Measurements from ENCODE around the gene RAD21L1. TPM values are rescaled to one million over a fixed set of nuclear protein-coding genes. Genes with fewer than 3 reads are reported as not detected.

RAD21L1 gene
- total and polyA plus RNA-seq, 2 donors (not counting 3 experiments of a cell fraction or from before 2014, with no cell fraction given): 0.06 TPM; not detected in 1

- no peak for FAIRE-seq
- no peaks in the 10 kb centered on the region for H3K9me3 ChIP-seq (replicated peaks; ENCODE audit: control insufficient read depth, insufficient read depth, low read length)
- BruUV-seq (replicated peaks): no TSS peak
- no peak for DNase-seq (ENCODE audit: low read depth, low spot score)
- intact Hi-C loops (cut with micrococcal nuclease): loop anchor here (1.0 to 10.0 kb wide), 4 partner anchors 66 to 366 kb away; partner anchors contain the start of gene PSMF1
- peak within 1 kb of the TSS; percentile 12 for H3K4me2 ChIP-seq (ENCODE audit: insufficient read depth, low read length)
- dilution Hi-C loops (cut with MboI; ENCODE audit: extremely low pct_ligation_motif_present, low sequenced_read_pairs): no loop called here
- no peak within 1 kb of the TSS for H3K27ac ChIP-seq (ENCODE audit: insufficient read depth, low read depth, low read length)
- H3K36me3 ChIP-seq (ENCODE audit: control insufficient read depth in 2 of 2, extremely low read depth in 1 of 2, insufficient read depth in 2 of 2, low read length in 2 of 2): no peaks in the 10 kb centered on the region
- peak within 1 kb of the TSS; percentile 37 for H2AFZ ChIP-seq (ENCODE audit: low read depth, low read length)
- CTCF ChIA-PET: interaction anchor here (0.9 to 1.7 kb wide), 4 partner anchors 9 to 76 kb away, joined by 3 to 7 read pairs (median 5); no protein-coding TSS in a partner anchor
- POLR2A ChIA-PET: no interaction called here
- no peaks in the 10 kb centered on the region for H3K4me1 ChIP-seq (ENCODE audit: control insufficient read depth, extremely low read depth, insufficient read depth, low read length)
- peak; percentile 95 for TF ChIP-seq EZH2 (IDR thresholded peaks at IDR 0.05; ENCODE audit: borderline replicate concordance, low read depth, low read length, severe bottlenecking)
- no peak for TF ChIP-seq JUN (IDR thresholded peaks at IDR 0.05; ENCODE audit: borderline replicate concordance, insufficient read depth, insufficient read length, low read depth)
- no peak for TF ChIP-seq MAX (IDR thresholded peaks at IDR 0.05; ENCODE audit: insufficient read depth, insufficient read length)
- H4K20me1 ChIP-seq (replicated peaks; ENCODE audit: control insufficient read depth, extremely low read depth, insufficient read depth, low read length): no peaks in the 10 kb centered on the region
- H3K79me2 ChIP-seq (ENCODE audit: control insufficient read depth, insufficient read depth, low read length): no peaks in the 10 kb centered on the region
- H3K4me3 ChIP-seq (replicated peaks in 1 of 3; ENCODE audit: insufficient read depth in 1 of 3, low read depth in 1 of 3, low read length in 3 of 3): peak within 1 kb of the TSS in 2 of 3 experiments; percentile 10 to 45
- H3K27me3 ChIP-seq (ENCODE audit: control insufficient read depth in 2 of 2, insufficient read depth in 2 of 2, low read length in 2 of 2): peaks cover 14 to 26% of the 10 kb centered on the region in 2 experiments
- H3K9ac ChIP-seq (replicated peaks; ENCODE audit: extremely low read depth, insufficient read depth, low read length): no peak within 1 kb of the TSS
- no peaks in the 10 kb centered on the region for H3K9me1 ChIP-seq (replicated peaks; ENCODE audit: control insufficient read depth, extremely low read depth, insufficient read depth, low read length)
Measured at GRCh38 chr20:1184638-1185315, 41.1 kb upstream of the RAD21L1 start, which contains the start of gene TMEM74B. TSS of gene TMEM74B (minus strand) at chr20:1184981. CDS start at chr20:1183801, 1,180 bp downstream.

GRCh38 chr20:1185316-1185741, 40.5 kb upstream of the RAD21L1 start:
- no peak for DNase-seq (ENCODE audit: low read depth, low spot score)
- H3K4me2 ChIP-seq (ENCODE audit: insufficient read depth, low read length): peak overlapping the region; percentile 12
- H3K9me1 ChIP-seq (replicated peaks; ENCODE audit: control insufficient read depth, extremely low read depth, insufficient read depth, low read length): no peaks in the 10 kb centered on the region
- TF ChIP-seq FOS (IDR thresholded peaks at IDR 0.05; ENCODE audit: borderline replicate concordance, insufficient read depth, low read length) (no peak), CTCF (IDR thresholded peaks at IDR 0.05; ENCODE audit: extremely low read depth in 1 of 2, insufficient read depth in 1 of 2, low read depth in 1 of 2, low read length in 2 of 2) (no peak), JUN (IDR thresholded peaks at IDR 0.05; ENCODE audit: borderline replicate concordance, insufficient read depth, insufficient read length, low read depth) (no peak), EZH2 (IDR thresholded peaks at IDR 0.05; ENCODE audit: borderline replicate concordance, low read depth, low read length, severe bottlenecking) (no peak), MAX (IDR thresholded peaks at IDR 0.05; ENCODE audit: insufficient read depth, insufficient read length) (no peak), MYC (IDR thresholded peaks at IDR 0.05; ENCODE audit: low read depth, low read length) (no peak), GATA2 (IDR thresholded peaks at IDR 0.05; ENCODE audit: insufficient read depth, insufficient read length, low read depth, low read length) (no peak), POLR2A (IDR thresholded peaks at IDR 0.05; ENCODE audit: low read depth, low read length) (no peak)
- BruUV-seq (replicated peaks): no TSS peak
- H2AFZ ChIP-seq (ENCODE audit: low read depth, low read length): peak overlapping the region; percentile 37
- H3K9ac ChIP-seq (replicated peaks; ENCODE audit: extremely low read depth, insufficient read depth, low read length): no peak overlapping the region
- intact Hi-C loops (cut with micrococcal nuclease): loop anchor here (1.0 to 10.0 kb wide), 4 partner anchors 67 to 367 kb away; partner anchors contain the start of gene PSMF1
- H3K27ac ChIP-seq (ENCODE audit: insufficient read depth, low read depth, low read length): no peak overlapping the region
- no peaks in the 10 kb centered on the region for H4K20me1 ChIP-seq (replicated peaks; ENCODE audit: control insufficient read depth, extremely low read depth, insufficient read depth, low read length)
- FAIRE-seq: no peak
- H3K9me3 ChIP-seq (replicated peaks; ENCODE audit: control insufficient read depth, insufficient read depth, low read length): no peaks in the 10 kb centered on the region
- ChIA-PET POLR2A (no interaction called here), CTCF (interaction anchor here (0.9 to 1.7 kb wide), 5 partner anchors 8 to 77 kb away, joined by 3 to 7 read pairs (median 4); no protein-coding TSS in a partner anchor)
- H3K79me2 ChIP-seq (ENCODE audit: control insufficient read depth, insufficient read depth, low read length): no peaks in the 10 kb centered on the region
- no peaks in the 10 kb centered on the region for H3K36me3 ChIP-seq (ENCODE audit: control insufficient read depth in 2 of 2, extremely low read depth in 1 of 2, insufficient read depth in 2 of 2, low read length in 2 of 2)
- peaks cover 14 to 26% of the 10 kb centered on the region in 2 experiments for H3K27me3 ChIP-seq (ENCODE audit: control insufficient read depth in 2 of 2, insufficient read depth in 2 of 2, low read length in 2 of 2)
- H3K4me3 ChIP-seq (replicated peaks in 1 of 3; ENCODE audit: insufficient read depth in 1 of 3, low read depth in 1 of 3, low read length in 3 of 3): peak overlapping the region in 2 of 3 experiments; percentile 10 to 45
- no peaks in the 10 kb centered on the region for H3K4me1 ChIP-seq (ENCODE audit: control insufficient read depth, extremely low read depth, insufficient read depth, low read length)
- dilution Hi-C loops (cut with MboI; ENCODE audit: extremely low pct_ligation_motif_present, low sequenced_read_pairs): no loop called here
